BJ (cell line): ENCODE data around the gene UBE2J2. TPM values are rescaled to one million over a fixed set of nuclear protein-coding genes. Genes with fewer than 3 reads are reported as not detected.

Experiments used
- CTCF ChIA-PET: fragments of 350-600 bp; formaldehyde crosslinking; extraction: SDS; loops from one replicate; lab custom pipeline; 2021; ENCODE audit warnings: antibody characterized with exemption, inconsistent platforms; lab: Yijun Ruan, JAX
- POLR2A ChIA-PET: fragments of 300-600 bp; sonication (Branson Sonifier 250); formaldehyde crosslinking; extraction: SDS; loops from one replicate; lab custom pipeline; 2021; ENCODE audit warnings: antibody characterized with exemption; lab: Charles Lee
- DNase-seq: peaks from one replicate; pipeline ENCODE4 v3.0.0-alpha.2; 2011; ENCODE audit warnings: low read depth
- H3K27me3 ChIP-seq: 2 replicates; pipeline ENCODE4 v1.6.0; 2011; ENCODE audit warnings: low read length; ENCODE audit not compliant: control insufficient read depth, insufficient read depth
- H3K36me3 ChIP-seq: 2 replicates; pipeline ENCODE4 v1.5.1; 2011; ENCODE audit warnings: low read length; ENCODE audit not compliant: control insufficient read depth, insufficient read depth
- H3K4me3 ChIP-seq: 2 replicates; pipeline ENCODE4 v1.5.1; 2011; ENCODE audit warnings: low read depth, mild to moderate bottlenecking, control low read depth, low read length
- CTCF ChIP-seq: IDR thresholded peaks from 2 replicates; pipeline ENCODE4 v1.5.1; 2011; ENCODE audit warnings: low read depth, mild to moderate bottlenecking, control low read depth, inconsistent platforms, low read length, moderate library complexity; ENCODE audit not compliant: insufficient read depth
- polyA plus RNA-seq: library from polyadenylated mRNA; depleted of rRNA; stranded (reverse); fragments of >200 nt; gene quantifications from 2 replicates; pipeline ENCODE4 v1.2.3, GENCODE V29; 2011

The UBE2J2 gene
- polyA plus RNA-seq, 1 experiment = 25.7 TPM

GRCh38 chr1:1243266-1243660 lies 30.4 kb downstream of the UBE2J2 start:
- no peaks in the 10 kb centered on the region; the same call in 1 of the 2 replicates for H3K36me3 ChIP-seq
- H3K4me3 ChIP-seq = no peak overlapping the region
- TF ChIP-seq CTCF = no peak
- H3K27me3 ChIP-seq = no peaks in the 10 kb centered on the region
- CTCF ChIA-PET = no interaction called here
- POLR2A ChIA-PET = no interaction called here
- no peak for DNase-seq

GRCh38 chr1:1242461-1243265 lies 31.0 kb downstream of the UBE2J2 start:
- TF ChIP-seq CTCF = no peak
- Histone ChIP-seq H3K36me3 (no peaks in the 10 kb centered on the region; the same call in 1 of the 2 replicates), H3K4me3 (no peak overlapping the region), H3K27me3 (no peaks in the 10 kb centered on the region)
- ChIA-PET POLR2A (no interaction called here), CTCF (interaction anchor here (0.8 kb wide), 1 partner anchor 73 kb away, joined by 3 read pairs; no protein-coding TSS in a partner anchor)
- no peak for DNase-seq

- no peak overlapping the region for H3K4me3 ChIP-seq
- DNase-seq = no peak
- H3K36me3 ChIP-seq = no peaks in the 10 kb centered on the region; the same call in 1 of the 2 replicates
- no peak for TF ChIP-seq CTCF
- POLR2A ChIA-PET = no interaction called here
- CTCF ChIA-PET = interaction anchor here (0.8 to 1.8 kb wide), 3 partner anchors 72 to 240 kb away, joined by 3 to 5 read pairs (median 3); no protein-coding TSS in a partner anchor
- no peaks in the 10 kb centered on the region for H3K27me3 ChIP-seq
Measured at GRCh38 chr1:1241588-1242219, 31.9 kb downstream of the UBE2J2 start.

- no peak for TF ChIP-seq CTCF
- Histone ChIP-seq H3K27me3 (no peaks in the 10 kb centered on the region), H3K36me3 (no peaks in the 10 kb centered on the region; the same call in 1 of the 2 replicates), H3K4me3 (no peak overlapping the region)
- CTCF ChIA-PET = interaction anchor here (1.2 to 1.8 kb wide), 2 partner anchors 119 to 240 kb away, joined by 3 to 5 read pairs; no protein-coding TSS in a partner anchor
- DNase-seq = no peak
- POLR2A ChIA-PET = no interaction called here
Measured at GRCh38 chr1:1240822-1241587, 32.6 kb downstream of the UBE2J2 start.

- Histone ChIP-seq H3K36me3 (no peaks in the 10 kb centered on the region; the same call in 1 of the 2 replicates), H3K4me3 (no peak overlapping the region), H3K27me3 (no peaks in the 10 kb centered on the region)
- DNase-seq = no peak
- no peak for TF ChIP-seq CTCF
- CTCF ChIA-PET = interaction anchor here (1.3 to 1.8 kb wide), 3 partner anchors 10 to 118 kb away, joined by 4 to 5 read pairs (median 5); no protein-coding TSS in a partner anchor
- POLR2A ChIA-PET = no interaction called here
Measured at GRCh38 chr1:1240348-1240732, 33.3 kb downstream of the UBE2J2 start.
